ENCODE data around the gene BSG.

The BSG gene

DNA sequence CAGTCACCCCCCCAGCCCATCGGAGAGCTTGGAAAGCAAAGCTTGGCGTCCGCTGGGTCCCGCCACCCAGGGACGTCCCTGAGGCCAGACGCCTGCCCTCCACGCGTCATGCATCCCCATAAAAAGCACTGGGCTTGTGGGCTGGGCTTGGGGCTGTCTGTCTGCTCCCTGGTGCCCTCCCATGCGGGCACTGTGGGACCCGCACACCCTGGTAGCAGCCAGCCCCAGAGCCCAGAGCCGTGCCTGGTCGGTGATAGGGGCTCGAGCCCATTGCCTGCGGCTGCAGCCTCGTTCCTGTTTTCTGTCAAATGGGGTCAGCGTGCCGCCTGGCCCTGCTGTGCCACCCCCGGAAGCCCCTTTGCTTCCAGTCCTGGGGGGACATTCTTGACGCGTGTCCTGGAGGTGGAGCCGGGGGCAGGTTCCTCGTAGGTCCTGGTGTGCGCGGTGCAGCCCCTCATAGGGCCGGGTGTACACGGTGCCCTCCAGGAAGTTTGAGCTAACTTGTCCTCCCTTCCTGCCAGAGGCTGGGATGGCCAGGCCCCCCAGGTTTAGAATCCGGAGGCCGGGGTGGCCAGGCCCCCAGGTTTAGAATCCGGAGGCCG, 32.9 kb upstream of the BSG start:
- in situ Hi-C loops (cut with MboI; ENCODE audit: low sequenced_read_pairs) = no loop called here

DNA sequence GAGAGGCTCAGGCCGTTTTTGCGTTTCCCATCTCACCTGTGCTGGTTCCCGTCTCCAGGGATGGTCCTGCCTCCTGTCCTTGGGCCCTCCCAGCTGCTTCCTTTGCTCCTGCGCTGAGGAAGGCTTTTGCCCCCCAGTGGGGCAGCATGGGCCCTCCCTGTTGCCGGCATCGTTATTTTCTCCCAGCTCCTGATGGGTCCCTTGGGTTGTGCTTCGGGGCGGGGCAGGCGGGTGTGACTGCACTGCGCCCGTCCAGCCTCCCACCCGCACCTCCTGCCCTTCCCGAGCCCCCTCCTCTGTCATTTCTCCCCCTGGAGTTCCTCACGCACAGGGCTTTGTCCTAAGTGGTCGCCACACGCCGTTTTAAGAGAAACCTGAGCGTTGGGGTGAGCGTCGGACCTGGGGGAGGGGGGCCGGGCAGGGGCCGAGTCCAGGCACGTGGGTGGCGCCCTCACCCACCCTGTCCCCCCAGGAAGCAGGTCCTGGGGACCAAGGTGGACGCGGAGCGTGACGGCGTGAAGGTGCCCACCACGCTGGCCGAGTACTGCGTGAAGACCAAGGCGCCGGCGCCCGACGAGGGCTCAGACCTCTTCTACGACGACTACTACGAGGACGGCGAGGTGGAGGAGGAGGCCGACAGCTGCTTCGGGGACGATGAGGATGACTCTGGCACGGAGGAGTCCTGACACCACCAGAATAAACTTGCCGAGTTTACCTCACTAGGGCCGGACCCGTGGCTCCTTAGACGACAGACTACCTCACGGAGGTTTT, 31.3 kb upstream of the BSG start:
- in situ Hi-C loops (cut with MboI; ENCODE audit: low sequenced_read_pairs) = no loop called here

DNA sequence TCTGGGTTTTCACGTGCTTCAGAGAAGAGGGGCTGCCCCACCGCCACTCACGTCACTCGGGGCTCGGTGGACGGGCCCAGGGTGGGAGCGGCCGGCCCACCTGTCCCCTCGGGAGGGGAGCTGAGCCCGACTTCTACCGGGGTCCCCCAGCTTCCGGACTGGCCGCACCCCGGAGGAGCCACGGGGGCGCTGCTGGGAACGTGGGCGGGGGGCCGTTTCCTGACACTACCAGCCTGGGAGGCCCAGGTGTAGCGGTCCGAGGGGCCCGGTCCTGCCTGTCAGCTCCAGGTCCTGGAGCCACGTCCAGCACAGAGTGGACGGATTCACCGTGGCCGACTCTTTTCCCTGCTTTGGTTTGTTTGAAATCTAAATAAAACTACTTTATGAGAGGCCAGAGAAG, 30.7 kb upstream of the BSG start:
- in situ Hi-C loops (cut with MboI; ENCODE audit: low sequenced_read_pairs) = no loop called here

DNA sequence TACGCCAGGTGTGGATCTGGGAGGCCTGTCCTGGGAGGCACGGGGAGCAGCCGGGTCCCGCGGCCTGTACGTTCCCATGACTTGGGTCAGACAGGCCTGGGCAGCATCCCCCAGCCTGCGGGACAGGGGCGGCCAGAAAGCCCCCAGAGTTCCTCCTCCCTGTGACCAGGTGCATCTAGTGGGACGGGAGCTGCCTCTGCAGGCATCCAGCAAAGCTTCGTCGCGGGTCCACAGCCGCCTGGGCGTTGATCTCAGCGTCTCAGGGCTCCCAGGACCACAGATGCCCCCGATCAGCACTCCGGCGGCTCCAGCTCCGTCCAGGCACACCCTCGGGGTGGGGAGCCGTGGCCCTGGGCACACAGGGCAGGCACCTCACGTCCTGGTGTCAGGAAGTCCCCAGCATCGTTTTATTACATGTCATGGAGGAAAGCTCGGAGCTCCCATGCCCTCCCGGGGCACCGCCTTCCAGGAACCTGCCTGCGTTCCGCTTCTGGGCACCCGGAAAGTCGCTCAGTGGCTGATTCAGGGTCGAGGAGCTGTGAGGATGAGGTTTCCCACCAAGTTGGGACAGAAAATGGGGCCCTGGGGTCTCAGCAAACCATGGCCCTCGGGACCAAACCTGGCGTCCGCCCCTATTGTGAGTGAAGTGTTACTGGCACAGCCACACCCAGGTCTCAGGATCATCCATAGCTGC, 30.1 kb upstream of the BSG start:
- in situ Hi-C loops (cut with MboI; ENCODE audit: low sequenced_read_pairs) = no loop called here

DNA sequence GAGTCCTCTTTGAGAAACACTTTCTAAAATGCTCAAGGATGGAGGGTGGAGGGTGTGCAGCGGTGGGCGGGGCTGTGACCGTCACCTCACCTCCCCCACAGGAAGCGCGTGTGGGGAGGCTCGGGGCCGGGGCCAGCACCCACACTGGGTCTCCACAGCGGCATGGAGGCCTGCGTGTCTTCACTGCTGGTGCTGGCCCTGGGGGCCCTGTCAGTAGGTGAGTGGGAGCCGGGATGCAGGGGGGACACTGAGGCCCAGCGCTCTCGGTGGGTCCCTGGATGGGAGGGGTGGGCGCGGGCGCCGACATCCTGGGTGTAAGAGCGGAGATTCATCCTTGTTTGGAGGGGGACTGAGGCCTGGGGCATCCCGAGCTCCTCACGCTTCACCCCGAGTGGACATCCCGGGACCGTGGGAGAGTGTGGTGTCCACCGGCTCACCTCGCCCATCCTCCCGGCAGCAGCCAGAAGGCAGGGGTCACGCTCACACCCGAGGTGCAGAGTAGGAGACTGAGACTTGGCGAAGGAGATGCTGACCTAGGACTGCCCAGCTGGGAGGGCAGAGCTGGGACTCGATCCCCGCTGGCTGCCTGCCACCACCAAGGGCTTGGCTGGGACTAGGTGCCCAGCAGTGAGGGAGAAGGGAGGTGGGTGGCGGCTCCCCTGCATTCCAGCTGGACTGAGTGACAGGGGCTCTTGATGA, 28.3 kb upstream of the BSG start, which contains the start of gene GZMM:
Gene GZMM (plus strand): TSS at position 144 of the 699 bp plus-strand sequence. CDS start 19 bp downstream, at position 163.
- in situ Hi-C loops (cut with MboI; ENCODE audit: low sequenced_read_pairs) = no loop called here

DNA sequence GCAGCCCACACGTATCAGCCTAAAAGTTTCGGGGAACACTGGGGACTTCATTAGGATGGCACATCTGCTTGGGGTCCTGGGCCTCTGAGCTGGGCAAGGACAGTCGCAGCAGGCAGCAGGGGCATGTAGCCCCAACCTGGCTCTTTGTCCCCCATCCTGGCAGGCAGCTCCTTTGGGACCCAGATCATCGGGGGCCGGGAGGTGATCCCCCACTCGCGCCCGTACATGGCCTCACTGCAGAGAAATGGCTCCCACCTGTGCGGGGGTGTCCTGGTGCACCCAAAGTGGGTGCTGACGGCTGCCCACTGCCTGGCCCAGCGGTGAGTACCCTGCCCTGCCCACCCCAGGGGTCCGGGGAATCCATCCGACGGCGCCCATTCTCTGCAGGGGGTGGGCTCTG, 25.3 kb upstream of the BSG start:
- in situ Hi-C loops (cut with MboI; ENCODE audit: low sequenced_read_pairs) = no loop called here

DNA sequence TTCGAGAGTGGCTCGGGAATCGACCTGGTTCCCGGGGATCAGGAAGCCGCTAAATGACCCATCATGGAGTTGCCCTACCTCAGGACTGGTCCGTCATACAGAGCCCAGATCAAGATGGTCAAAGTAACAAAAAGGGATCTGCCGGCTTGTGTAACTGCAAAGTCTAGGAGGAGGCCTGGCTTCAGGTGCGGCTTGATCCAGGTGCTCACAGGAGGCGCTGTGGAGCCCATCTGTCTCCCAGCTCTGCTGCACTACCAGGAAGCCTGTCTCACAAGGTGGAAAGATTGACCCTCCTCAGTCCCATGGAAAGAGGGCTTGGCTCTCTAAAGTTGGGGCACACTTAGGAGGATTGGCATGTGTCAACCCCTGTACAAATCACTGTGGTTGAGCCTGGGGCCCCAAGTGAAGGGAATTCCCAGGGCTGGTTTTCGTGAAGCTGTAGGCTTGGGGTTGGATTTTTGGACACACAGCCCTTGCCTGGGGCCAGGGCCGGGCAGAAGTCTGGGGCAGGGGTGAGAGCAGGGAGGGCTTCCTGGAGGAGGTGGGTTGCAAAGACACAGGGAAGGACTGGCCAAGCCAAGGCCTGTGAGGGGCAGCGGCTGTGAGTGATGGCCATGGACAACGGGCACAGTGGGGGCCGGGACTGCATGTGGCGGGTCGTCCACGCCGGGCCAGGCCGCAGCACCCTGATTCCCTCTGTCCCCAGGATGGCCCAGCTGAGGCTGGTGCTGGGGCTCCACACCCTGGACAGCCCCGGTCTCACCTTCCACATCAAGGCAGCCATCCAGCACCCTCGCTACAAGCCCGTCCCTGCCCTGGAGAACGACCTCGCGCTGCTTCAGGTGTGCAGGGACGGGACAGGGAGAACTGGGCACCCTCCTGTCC, 24.3 kb upstream of the BSG start:
- in situ Hi-C loops (cut with MboI; ENCODE audit: low sequenced_read_pairs) = no loop called here

DNA sequence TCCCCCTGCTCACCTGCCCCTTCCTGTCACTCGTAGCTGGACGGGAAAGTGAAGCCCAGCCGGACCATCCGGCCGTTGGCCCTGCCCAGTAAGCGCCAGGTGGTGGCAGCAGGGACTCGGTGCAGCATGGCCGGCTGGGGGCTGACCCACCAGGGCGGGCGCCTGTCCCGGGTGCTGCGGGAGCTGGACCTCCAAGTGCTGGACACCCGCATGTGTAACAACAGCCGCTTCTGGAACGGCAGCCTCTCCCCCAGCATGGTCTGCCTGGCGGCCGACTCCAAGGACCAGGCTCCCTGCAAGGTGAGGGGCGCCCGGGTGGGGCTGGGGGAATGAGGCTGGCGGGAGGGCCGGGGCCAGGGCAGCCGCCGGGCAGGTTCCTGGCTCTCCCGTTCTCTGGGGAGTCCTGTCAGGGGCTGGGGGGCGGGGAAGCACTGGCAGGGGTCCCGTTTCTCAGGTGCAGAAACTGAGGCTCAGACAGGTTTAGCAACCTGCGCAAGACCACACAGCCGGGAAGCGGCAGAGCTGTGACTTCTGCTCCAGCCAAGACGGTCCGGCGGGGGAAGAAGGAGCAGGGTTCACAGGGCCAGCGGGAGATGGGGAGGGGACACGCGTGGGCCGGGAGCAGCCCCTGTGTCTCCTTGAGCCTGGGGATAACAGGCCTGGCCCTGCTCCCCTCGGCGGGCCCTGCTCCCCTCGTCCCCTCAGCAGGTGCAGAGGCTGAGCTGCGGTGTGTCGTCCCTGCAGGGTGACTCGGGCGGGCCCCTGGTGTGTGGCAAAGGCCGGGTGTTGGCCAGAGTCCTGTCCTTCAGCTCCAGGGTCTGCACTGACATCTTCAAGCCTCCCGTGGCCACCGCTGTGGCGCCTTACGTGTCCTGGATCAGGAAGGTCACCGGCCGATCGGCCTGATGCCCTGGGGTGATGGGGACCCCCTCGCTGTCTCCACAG, 23.2 kb upstream of the BSG start:
- in situ Hi-C loops (cut with MboI; ENCODE audit: low sequenced_read_pairs) = no loop called here

DNA sequence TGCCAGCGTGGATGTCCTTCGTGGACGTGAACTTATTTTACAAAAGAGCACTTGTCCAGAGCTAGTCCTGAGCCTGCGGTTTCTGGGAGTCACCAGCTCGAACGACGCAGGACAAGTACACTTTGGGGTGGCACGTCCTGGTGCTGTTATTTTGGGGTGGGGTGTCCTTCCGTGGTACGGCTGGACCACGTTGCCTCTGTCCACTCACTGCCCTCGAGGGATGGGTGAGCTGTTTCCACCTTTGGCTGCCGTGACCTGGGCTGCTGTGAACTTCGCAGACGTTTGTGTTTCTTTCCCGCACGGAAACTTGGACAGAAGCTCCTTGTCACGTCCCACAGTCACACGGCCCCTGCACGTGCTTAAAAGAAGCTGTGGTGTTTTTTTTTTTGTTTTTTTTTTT, 17.6 kb upstream of the BSG start:
- in situ Hi-C loops (cut with MboI; ENCODE audit: low sequenced_read_pairs) = no loop called here

DNA sequence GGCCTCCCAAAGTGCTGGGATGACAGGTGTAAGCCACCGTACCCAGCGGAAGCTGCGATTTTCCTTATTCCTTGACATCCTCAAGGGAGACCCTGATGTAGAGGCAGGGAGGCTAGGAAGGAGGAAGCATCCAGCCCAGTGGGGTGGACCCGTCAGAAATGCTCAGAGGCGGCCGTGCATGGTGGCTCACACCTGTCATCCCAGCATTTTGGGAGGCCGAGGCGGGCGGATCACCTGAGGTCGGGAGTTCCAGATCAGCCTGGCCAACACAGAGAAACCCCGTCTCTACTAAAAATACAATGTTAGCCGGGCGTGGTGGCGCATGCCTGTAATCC, 17.0 kb upstream of the BSG start:
- in situ Hi-C loops (cut with MboI; ENCODE audit: low sequenced_read_pairs) = no loop called here

DNA sequence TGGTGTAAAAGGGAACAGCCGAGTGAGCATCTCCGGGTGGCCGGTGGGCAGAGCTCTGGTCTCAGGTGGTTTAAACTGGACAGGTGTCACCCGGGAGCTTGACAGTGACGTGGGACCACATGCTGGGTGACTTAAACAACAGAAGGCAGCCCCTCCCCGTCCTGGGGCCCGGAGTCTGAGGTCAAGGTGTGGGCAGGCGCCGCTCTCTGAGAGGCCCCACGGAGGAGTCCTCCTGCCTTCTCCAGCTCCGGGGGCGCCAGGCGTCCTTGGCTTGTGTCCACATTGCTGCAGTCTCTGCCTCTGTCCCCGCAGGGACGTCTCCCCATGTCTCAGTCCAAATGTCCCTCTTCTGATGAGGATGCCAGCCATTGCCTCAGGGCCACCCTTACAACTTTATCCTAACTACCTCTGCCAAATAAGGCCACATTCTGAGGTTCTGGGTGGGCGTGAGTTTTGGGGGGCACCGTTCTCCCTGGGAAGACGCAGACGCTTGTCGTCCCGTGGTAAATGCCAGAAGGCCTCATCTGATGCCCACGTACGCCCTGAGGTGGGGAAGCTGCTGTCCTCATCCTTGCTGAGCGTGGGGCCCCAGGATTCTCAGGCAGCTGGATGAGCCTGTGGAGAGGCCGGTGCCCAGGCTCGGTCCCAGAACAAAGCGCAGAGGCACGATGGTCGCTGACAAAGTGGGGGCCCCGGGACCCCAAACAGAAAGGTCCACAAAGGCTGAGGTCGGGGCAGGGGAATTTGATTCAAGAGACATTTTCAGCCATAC, 15.6 kb upstream of the BSG start:
- in situ Hi-C loops (cut with MboI; ENCODE audit: low sequenced_read_pairs) = no loop called here

DNA sequence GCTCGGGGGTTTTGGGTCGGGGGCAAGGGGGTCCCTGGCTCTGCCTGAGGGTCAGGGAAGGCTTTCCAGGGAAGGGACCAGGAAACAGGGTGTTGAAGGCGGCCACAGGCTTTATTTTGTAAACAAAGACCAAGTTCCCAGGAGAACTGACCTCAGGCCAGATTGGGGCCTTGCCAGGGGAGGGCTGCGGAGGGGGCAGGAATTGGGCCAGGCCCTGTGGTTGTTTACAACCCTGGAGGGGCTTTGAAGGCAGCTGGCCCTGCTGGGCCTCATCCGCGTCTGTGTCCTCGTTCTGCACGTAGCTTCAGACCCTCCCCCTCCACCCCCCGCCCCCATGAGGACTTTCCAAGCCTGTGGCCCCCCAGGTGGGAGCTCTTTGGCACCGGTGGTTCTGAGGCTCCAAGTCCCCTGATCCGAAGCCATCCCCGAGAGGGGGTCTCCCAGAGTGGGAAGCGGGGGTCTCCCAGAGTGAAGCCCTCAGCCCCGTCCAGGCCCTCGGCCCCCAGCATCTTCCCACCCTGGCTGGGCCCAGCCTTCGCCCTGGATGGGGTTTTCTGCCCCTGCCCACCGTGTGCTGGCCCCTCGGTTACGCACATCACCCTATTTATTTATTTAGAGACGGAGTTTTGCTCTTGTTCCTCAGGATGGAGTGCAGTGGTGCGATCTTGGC, 13.5 kb upstream of the BSG start:
- in situ Hi-C loops (cut with MboI; ENCODE audit: low sequenced_read_pairs) = no loop called here

DNA sequence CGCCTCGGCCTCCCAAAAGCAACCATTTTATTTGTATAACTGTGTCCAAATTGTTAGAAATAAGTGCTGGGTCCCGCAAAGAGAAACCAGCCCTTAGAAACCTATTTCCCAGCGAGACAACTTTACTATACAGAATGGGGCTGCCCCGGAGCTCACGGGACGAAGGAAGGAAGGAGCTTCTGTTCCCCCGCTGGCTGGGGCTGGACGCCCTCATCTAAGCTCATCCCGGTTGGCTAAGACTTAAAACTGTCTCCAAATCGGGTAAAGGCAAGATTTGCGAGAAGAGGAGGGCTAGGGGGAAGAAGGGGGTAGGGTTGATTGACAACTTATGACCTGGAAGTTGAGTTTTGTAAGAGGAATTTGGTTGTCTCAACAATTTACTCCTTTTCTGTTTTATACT, 12.3 kb upstream of the BSG start:
- in situ Hi-C loops (cut with MboI; ENCODE audit: low sequenced_read_pairs) = no loop called here

DNA sequence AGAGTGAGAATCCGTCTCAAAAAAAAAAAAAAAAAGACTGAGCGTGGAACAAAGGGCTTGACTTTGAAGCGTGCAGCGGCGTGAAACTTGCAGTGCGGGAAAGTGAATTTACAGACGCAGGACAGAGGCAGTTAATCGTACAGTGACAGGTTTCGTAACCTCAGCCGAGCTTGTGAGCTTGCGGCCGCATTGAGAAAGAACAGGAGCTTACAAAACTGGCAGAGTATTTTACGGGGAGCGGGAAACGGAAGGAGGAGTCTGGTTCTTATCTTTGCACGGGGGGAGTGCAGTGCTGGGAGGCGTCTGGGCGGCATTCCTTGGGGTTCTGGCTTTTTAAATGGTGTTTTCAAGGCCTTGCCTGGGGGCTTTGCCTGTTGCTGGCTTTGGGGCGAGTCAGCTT, 6.0 kb upstream of the BSG start:
- in situ Hi-C loops (cut with MboI; ENCODE audit: low sequenced_read_pairs) = no loop called here

DNA sequence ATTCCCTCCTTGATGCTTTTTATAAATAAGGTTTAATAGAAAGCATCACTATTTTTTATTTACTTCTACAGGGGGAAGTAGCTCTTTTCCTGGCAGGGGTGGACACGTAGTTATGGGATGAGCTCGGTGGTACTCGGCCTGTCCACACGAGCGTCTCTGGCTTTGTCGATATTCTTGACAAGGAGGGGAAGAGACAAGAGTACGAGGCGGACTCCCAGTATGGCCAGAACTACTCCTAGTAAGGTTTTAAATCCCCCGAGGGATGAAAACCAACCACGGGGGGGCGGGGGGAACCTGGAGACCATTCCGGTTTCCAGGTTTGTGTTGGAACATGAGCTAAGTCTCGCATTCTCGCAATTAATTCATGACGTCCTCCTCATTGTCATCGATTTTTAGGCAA, 5.6 kb upstream of the BSG start:
- in situ Hi-C loops (cut with MboI; ENCODE audit: low sequenced_read_pairs) = no loop called here

DNA sequence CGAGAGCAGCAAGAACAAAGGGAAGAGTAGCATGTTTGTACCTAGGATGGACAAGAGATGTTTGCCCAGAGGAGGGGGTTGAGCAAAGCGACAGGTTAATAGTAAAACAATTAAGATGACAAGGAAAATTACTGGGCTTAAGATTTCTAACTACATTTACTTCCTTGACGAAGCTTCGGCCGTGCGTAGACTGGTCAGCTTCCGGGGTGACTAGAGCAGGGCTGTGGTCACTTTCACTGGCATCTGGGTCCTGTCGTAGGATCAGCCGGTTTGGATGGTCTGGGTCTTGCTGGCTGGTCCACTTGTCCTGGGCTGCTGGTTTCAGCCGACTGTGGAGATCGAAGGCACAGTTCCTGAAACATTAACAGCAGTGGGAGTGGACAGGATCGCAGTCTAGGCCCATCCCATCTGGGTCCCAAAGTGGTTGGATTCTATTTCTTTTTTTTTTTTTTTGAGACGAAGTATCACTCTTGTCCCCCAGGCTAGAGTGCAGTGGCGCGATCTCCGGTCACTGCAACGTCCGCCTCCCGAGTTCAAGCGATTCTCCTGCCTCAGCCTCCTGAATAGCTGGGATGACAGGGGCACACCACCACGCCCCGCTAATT, 5.0 kb upstream of the BSG start:
- in situ Hi-C loops (cut with MboI; ENCODE audit: low sequenced_read_pairs) = no loop called here

DNA sequence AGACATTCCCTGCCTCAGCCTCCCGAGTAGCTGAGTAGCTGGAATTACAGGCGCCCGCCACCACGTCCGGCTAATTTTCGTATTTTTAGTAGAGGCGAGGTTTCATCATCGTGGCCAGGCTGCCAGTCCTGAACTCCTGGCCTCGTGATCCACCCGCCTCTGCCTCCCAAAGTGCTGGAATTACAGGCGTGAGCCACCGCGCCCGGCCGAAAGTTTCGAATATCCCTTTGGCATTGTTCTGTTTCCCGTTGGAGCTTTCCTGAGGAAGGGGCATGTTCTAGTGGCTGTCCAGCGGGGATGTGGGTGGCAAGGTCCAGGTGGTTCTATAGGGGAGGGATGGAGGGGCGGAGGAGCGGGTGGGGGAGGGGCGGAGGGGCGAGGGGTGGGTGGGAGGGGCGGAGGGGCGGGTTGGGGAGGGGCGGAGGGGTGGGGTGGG, 2.1 kb upstream of the BSG start:
- in situ Hi-C loops (cut with MboI; ENCODE audit: low sequenced_read_pairs) = no loop called here
